ENCODE results near the gene FGFBP3.
"Not testable (repeated sequence)": the region's sequence is repeated elsewhere in the genome, so short reads cannot be mapped to it uniquely, and the experiment has no call there.

Gene FGFBP3

GRCh38 chr10:91897421-91897820, 11.9 kb downstream of the FGFBP3 start:
- DNase-seq = no peak

GRCh38 chr10:91896212-91896756, 13.0 kb downstream of the FGFBP3 start:
- no peak for DNase-seq

GRCh38 chr10:91894261-91894685, 15.0 kb downstream of the FGFBP3 start:
- DNase-seq = not testable (repeated sequence)

- no peak for DNase-seq
These were observed 16.2 kb downstream of the FGFBP3 start for GRCh38 chr10:91893051-91893450.

- DNase-seq = no peak
These were observed 17.9 kb downstream of the FGFBP3 start for GRCh38 chr10:91891125-91892001.

GRCh38 chr10:91887272-91888076, 21.8 kb downstream of the FGFBP3 start:
- DNase-seq = peak; percentile 19

- DNase-seq = no peak
These were observed 22.4 kb downstream of the FGFBP3 start for GRCh38 chr10:91886954-91887271.

GRCh38 chr10:91885362-91886079, 23.8 kb downstream of the FGFBP3 start:
- DNase-seq = no peak

GRCh38 chr10:91884536-91884935, 24.8 kb downstream of the FGFBP3 start:
- no peak for DNase-seq

GRCh38 chr10:91883549-91884444, 25.5 kb downstream of the FGFBP3 start:
- no peak for DNase-seq

- DNase-seq = no peak
These were observed 29.0 kb downstream of the FGFBP3 start for GRCh38 chr10:91880310-91880709.

GRCh38 chr10:91879515-91880170, 29.6 kb downstream of the FGFBP3 start:
- DNase-seq = no peak

GRCh38 chr10:91875779-91876178, 33.5 kb downstream of the FGFBP3 start:
- no peak for DNase-seq

- DNase-seq = no peak
These were observed 34.1 kb downstream of the FGFBP3 start for GRCh38 chr10:91875156-91875555.

- DNase-seq = no peak
These were observed 43.7 kb downstream of the FGFBP3 start for GRCh38 chr10:91865562-91866081.

- peak; percentile 42 for DNase-seq
These were observed 44.5 kb downstream of the FGFBP3 start for GRCh38 chr10:91864744-91865143.

- DNase-seq = no peak
These were observed 45.2 kb downstream of the FGFBP3 start for GRCh38 chr10:91864099-91864498.

- no peak for DNase-seq
These were observed 48.4 kb downstream of the FGFBP3 start for GRCh38 chr10:91860885-91861284.

GRCh38 chr10:91856637-91857036, 52.6 kb downstream of the FGFBP3 start:
- no peak for DNase-seq

Measured in activated CD4-positive, alpha-beta T cell treated with anti-CD3 and anti-CD28 coated beads, Interleukin-2, amount 50 U/mL, for 16 hours (primary cell).